ENCODE data around the gene UPK3BL2.
A peak's percentile ranks its signal among the peaks of the same experiment; 100 is the strongest.
"Not testable (repeated sequence)": the region's sequence is repeated elsewhere in the genome, so short reads cannot be mapped to it uniquely, and the experiment has no call there.

Gene UPK3BL2, protein sequence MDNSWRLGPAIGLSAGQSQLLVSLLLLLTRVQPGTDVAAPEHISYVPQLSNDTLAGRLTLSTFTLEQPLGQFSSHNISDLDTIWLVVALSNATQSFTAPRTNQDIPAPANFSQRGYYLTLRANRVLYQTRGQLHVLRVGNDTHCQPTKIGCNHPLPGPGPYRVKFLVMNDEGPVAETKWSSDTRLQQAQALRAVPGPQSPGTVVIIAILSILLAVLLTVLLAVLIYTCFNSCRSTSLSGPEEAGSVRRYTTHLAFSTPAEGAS

DNA sequence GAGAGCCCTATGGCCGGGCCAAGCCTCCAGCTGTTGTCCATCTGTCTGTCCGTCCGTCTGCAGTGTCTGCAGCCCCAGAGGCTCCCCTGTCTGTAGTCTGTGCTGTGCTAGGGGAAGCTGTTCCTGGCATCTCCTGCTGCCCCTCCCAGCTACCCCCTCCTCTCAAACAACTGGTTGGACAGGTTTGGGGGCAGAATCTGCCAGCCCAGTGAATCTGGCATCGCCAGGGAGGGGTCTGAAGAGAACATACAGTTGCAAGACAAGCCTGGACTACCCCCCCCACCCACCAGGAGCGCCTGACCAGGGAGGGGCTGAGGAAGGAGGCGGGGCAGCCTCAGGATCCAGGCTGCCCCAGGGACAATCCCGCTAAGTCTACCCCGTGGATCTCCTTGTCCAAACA, at the start of gene UPK3BL2:
TSS of gene UPK3BL2 (minus strand) at position 101 of the 400 bp plus-strand sequence. CDS start at position 41, 60 bp downstream.
- DNase-seq (ENCODE audit: low read depth), result not testable (repeated sequence)

DNA sequence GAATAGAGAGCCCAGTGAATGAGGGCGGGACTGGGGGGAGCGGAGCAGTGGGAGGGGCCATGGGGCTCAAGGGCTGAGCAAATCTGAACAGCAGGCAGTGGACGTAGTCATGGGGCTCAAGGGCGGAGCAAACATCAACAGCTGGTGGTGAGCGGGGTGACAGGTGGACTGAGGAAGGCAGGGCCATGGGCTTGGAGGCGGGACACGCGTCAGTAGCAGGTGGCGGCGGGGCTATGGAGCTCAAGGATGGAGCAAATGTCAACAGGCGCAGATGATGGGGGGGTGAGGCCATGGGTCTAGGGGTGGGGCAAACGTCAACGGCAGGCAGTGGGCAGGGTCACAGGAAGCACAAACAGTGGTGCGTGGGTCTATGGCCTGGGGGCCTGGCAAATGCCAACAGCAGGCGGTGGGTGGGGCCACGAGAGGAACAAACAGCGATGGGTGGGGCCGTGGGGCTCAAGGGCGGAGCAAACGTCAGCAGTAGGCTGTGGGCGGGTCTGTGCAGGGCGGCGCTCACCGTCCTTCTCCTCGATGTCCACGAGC, 49.1 kb upstream of the UPK3BL2 start:
- DNase-seq (ENCODE audit: low read depth), result not testable (repeated sequence)

DNA sequence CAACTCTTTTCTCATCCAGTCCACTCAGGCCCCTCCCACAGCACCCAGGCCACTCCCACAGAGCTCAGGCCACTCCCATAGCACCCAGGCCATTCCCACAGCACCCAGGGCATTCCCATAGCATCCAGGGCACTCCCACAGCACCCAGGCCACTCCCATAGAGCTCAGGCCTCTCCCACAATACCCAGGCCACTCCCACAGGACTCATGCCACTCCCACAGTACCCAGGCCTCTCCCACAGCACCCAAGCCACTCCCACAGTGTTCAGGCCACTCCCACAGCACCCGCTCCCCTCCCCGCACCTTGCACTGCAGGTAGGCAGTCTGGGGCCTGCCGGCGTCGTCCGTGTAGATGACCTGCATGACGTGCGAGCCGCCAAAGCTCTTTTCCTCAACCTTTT, 46.4 kb upstream of the UPK3BL2 start:
- not testable (repeated sequence) for DNase-seq (ENCODE audit: low read depth)

DNA sequence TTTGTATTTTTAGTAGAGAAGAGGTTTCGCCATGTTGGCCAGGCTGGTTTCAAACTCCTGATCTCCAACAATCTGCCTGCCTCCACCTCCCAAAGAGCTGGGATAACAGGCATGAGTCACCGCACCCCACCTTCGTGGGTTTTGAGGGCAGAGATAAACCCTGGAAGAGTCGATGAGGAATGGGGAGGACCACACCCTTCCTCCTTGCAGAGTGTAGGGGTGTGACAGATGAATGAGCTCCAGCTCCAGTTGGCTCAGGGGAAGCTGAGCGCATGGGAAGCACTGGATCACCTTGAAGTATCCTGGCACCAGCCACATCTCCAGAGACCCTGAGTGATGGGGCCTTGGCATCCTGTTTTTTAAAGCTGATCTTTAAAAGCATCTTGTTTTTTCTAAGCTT, 40.0 kb upstream of the UPK3BL2 start:
- DNase-seq (ENCODE audit: low read depth), result not testable (repeated sequence)

DNA sequence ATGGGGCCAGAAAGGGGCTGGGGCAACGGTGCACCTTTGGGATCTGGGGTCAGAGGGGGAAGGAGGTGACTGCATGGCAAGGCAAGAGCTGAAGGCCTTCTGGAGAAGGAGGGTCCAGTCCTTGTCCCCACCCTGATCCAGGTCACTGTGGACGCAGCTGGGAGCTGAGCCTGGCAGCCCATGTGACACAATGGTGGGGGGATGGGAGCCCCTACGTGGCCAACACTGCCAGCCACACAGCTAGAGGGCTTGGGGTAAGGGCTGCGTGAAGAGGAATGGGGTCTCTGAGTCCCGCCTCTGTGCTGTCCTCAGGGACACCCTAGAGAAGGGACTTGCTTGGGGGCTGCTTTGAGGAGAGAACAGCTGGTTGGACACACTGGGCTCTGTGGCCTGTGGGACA, 38.2 kb upstream of the UPK3BL2 start:
- DNase-seq (ENCODE audit: low read depth), result not testable (repeated sequence)

DNA sequence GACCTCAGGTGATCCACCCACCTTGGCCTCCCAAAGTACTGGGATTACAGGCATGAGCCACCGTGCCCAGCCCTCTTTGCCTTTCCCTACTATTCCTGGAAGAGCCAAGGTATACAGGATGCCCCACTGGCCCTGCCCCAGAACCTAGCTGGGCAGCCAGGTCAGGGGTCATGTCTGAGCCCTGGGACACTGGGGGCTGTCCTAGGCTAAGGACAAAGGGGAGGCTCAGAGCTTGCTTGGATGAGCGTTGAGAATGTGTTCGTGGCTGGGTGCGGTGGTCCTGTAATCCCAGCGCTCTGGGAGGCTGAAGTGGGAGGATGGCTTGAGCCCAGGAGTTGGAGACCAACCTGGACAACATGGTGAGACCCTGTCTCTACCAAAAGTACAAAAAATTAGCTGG, 35.0 kb upstream of the UPK3BL2 start:
- not testable (repeated sequence) for DNase-seq (ENCODE audit: low read depth)

DNA sequence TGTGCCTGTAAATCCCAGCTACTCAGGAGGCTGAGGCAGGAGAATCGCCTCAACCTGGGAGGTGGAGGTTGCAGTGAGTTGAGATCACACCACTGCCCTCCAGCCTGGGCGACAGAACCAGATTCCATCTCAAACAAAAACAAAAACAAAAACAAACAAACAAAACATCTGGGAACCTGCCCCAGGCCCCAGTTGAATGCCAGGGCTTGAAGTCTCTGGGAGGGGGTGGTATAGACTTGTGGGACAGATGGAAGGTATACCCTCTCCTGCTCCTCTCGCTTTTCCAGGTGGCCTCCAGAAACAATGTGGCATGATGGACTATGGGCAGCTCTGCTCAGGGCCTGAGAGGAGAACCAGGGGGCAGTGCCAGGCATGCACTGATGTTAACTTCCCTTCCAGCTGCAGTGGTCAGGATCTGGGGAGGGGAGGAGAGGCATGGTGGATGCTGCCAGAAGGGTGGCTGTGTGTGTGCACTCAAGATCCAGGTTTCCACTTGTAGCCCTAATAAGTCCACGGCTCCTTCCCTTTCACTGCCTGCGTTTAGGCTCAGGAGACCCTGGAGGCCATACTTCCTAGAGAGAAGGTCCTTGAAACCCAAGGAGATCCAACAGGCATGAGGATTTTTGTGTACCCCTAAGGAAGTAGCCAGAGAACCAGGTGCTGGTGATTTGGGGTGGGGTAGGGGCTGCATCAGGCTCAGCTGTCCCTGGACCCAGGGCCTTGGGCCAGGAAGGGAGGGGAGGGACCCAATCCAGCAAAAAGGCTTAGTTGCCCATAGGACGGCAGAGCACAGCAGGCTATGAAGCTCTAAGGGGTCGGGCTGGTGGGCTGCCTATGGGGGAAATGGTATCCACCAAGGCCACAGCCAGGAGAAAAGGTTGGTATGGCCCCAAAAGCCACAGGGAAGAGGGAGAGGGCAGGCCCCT, 34.1 kb upstream of the UPK3BL2 start:
- DNase-seq (ENCODE audit: low read depth), result not testable (repeated sequence)

DNA sequence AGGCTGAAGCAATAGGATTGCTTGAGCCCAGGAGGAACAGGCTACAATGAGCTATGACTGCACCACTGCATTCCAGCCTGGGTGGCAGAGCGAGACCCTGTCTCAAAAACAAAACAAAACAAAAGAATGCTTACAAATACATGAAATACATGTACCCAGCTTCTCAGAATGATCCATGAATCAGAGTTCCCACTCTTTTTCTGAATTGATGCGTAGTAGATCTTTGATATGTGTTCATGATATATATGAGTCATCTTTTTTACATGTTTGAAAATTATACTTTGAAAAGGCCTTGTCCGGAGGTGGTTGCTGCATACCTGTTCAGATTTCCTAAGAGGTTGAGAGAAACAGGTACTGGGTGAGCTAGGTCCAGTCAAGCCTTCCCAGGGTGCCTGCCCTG, 32.9 kb upstream of the UPK3BL2 start:
- DNase-seq (ENCODE audit: low read depth), result not testable (repeated sequence)

DNA sequence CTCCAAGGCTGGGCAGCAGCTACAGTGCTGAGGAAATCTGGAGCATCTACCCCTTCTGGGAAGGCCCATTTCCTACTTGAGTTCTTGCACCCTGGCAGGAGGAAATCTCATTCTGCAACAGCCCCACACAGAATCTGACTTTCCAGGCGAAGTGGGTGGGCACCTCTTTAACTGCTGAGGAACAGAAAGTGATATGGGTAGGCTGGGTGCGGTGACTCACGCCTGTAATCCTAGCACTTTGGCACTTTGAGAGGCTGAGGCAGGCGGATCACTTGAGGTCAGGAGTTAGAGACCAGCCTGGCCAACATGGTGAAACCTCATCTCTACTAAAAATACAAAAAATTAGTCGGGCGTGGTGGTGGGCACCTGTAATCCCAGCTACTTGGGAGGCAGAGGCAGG, 31.1 kb upstream of the UPK3BL2 start:
- not testable (repeated sequence) for DNase-seq (ENCODE audit: low read depth)

DNA sequence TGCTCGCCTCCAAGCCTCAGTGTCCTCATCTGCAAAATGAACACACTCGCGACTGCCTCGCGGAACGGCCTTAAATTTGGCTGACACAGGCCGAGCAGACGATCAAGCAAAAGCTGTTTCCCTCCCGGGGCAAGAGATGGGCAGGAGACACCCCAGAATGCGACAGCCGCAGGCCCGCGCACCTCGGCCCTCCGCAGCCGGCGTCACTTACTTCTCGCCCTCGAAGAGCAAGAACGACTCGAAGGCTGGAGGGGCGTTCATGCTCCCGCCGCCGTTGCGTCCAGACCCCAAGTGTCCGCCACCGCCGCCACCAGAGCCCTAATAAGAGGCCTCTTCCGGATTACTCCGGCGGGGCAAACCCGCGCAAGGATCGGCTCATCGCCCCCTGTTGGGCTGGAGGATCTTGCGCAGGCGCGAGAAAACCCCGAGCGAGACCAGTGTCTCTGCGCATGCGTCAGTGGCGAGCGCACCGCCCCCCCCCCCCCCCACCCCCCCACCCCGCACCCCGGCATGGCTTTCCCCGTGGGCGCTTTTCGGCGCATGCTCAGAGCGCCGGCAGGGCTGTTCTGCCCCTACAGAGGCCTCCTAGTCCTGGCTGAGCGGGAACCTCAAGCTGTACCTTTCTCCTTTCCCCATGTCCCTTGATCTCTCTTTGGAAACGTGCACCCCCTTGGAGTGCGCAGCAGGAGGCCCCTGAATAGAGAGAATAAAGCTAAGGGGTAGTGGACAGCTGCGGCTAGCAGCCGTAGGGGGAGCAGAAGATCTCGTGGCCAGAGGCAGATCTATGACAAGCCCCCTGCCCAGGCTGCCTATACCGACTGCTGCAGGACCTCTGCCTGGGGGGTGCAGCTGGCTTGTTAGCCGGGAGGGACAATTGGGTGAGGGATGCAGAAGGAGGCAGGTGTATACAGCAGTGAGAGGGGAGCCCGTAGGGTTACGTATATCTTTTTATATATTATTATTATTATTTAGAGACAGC, 29.1 kb upstream of the UPK3BL2 start, which contains the start of gene POLR2J3:
TSS of gene POLR2J3 (minus strand) at position 323 of the 979 bp plus-strand sequence. CDS start at position 261, 62 bp downstream.
- peak; percentile 100 for DNase-seq (ENCODE audit: low read depth)

DNA sequence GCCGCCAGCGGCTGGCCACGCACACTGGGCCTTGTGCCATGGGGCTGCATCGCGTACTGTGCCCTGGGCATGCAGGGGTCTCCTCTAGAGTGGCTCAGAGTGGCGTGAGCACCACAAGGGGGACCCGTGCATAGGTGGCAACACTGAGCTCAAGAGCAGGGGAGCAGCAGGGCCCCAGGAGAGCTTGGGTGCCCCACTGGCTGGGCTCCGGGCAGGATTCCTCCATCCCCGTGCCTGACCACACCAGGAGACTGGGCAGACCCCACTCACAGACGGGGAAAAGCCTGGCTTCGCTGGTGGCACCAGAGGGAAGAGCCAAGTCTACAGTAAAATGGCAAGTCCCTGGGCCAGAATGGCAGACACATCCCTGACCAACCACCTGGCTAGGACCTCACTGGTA, 25.1 kb upstream of the UPK3BL2 start:
- DNase-seq (ENCODE audit: low read depth), result not testable (repeated sequence)

DNA sequence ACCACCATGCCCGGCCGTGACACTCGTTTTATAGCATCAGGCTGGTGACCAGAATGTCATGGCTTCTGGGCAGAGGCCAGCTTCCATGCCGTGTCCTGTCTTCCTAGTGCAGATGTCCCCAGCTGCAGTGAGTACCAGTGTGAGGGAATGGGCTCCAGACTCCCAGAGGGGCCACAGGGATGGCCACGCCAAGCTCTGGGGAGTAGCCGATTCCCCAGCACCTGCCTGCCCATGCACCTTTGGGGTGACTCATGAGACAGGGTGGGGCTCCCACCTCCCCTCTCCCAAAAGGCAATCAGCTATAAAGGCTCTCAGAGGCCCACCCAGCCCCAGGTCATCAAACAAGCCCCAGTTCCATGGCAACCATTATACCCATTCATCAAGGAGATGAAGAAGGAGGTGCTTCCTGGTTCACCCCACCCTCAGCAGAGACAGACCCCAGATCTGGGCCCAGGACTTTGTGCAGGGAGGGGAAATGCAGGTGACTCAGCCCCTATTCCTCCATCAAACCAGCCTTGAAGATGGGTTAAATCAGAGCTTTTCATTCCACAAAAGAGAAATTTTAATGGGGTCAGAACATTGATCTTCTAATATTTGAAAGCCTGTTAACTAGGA, 7.4 kb upstream of the UPK3BL2 start, which contains the start of gene SPDYE2:
TSS of gene SPDYE2 (plus strand) at position 419 of the 615 bp plus-strand sequence. CDS start 2,030 bp downstream, outside the sequence.
- not testable (repeated sequence) for DNase-seq (ENCODE audit: low read depth)

DNA sequence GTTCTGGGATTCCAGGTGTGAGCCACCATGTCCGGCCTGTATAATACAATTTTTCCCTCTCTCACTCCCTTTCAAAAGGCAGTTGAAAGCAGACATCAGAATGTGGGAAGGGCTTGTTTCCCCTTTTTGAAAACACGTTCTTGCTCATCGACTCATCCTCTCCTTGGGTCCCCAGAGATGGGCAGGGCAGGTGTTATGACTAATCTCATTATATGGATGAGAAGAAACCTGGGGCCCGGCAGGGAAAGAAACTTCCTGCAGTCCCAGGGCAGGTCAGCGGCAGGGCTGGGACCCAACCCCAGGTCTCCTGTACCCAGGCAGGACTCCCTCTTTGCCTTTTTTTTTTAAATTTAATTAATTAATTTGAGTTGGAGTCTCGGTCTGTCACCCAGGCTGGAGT, 2.9 kb upstream of the UPK3BL2 start:
- DNase-seq (ENCODE audit: low read depth), result not testable (repeated sequence)

DNA sequence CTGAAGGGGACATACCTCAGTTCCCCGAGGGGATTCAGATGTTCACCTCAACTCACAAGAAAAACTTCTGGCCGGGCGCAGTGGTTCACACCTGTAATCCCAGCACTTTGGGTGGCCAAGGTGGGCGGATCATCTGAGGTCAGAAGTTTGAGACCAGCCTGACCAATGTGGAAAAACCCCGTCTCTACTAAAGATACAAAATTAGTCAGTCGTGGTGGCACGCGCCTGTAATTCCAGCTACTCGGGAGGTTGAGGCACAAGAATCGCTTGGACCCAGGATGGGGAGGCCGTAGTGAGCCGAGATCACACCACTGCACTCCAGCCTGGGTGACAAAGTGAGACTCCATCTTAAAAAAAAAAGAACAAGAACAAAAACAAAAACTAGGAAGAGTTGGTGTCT, 1.8 kb upstream of the UPK3BL2 start:
- not testable (repeated sequence) for DNase-seq (ENCODE audit: low read depth)

DNA sequence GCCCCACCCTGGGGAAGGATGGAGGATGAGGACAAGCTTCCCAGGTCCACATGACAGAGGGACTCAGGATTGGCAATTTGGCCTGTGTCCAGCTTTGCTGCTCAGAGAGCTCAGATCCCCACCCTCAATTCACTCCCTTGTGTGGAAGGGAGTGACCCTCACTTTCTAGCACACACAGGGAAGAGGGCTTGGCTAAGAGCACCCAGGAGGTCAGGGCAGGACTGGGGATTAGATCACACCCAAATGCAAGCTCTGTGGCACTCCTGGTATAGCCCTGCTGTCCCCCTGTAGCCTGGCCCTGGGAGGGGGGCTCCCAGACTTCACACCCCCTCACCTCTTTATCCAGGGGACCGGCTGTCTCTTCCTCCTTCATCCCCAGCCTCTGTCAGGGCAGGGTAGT, 876 bp upstream of the UPK3BL2 start:
- DNase-seq (ENCODE audit: low read depth), result not testable (repeated sequence)

DNA sequence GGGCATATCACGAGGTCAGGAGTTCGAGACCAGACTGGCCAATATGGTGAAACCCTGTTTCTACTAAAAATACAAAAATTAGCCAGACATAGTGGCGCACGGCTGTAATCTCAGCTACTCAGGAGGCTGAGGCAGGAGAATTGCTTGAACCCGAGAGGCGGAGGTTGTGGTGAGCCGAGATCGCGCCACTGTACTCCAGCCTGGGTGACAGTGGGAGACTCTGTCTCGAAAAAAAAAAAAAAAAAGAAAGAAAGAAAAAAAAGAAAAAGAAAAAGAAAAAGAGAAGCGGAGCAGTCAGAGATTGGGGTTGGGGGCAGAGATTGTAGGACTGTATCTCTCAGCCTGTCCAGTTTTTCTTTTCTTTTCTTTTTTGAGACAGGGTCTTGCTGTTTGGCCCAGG, 725 bp downstream of the UPK3BL2 start:
- DNase-seq (ENCODE audit: low read depth), result not testable (repeated sequence)

DNA sequence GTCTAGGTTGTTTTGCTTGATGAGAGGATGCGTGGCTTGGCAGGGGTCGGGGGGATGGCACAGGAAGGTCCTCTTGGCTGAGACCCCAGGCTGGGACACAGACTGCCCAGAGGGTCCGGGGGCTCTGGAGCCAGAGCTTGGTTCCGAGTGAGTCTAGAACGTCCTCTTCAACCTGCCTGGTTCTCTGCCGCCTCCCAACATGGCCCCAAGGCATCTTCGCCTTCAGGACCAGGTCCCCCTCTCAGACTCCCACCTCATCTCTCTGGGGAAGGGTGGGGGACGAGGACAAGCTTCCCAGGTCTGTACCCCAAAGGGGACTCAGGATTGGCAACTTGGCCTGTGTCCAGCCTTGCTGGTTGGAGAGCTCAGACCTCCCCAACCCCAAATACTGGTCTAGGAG, 1.4 kb downstream of the UPK3BL2 start:
- DNase-seq (ENCODE audit: low read depth), result not testable (repeated sequence)

DNA sequence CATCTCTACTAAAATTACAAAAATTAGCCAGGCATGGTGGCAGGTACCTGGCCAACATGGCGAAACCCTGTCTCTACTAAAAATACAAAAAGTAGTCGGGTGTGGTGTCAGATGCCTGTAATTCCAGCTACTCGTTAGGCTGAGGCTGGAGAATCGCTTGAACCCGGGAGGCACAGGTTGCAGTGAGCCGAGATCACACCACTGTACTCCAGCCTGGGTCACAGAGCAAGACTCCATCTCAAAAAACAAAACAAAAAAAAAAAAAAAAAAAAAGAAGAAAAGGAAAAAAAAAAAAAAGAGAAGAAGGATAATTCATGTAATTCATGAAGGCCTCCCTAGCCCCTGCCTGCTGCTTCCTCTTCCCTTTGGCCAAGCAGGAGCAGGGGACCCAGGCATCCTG, 2.9 kb downstream of the UPK3BL2 start:
- not testable (repeated sequence) for DNase-seq (ENCODE audit: low read depth)

DNA sequence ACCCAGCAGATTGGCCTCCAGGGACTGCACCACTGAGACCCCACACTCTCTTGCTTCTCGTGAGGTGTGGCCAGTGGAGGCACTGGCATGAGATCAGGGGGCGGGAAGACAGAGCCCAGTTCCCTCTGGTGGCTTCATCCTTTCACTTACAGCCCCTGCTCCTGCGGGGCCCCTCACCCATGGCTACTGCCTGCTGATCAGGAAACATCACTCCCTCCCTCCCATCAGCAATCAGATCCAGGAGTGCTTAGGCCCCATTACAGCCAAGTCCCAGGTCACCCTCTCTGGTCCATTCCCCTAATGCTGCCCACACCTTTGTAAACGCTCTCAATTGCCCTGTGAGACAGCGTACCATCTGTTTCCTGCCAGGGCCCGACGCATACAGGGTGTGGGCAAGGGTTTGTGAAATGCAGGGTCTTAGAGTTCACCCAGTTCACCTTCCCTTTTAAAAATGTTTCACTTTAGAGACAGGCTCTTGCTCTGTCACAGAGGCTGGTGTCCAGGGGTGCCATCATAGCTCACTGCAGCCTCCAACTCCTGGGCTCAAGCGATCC, 8.4 kb downstream of the UPK3BL2 start:
- not testable (repeated sequence) for DNase-seq (ENCODE audit: low read depth)

DNA sequence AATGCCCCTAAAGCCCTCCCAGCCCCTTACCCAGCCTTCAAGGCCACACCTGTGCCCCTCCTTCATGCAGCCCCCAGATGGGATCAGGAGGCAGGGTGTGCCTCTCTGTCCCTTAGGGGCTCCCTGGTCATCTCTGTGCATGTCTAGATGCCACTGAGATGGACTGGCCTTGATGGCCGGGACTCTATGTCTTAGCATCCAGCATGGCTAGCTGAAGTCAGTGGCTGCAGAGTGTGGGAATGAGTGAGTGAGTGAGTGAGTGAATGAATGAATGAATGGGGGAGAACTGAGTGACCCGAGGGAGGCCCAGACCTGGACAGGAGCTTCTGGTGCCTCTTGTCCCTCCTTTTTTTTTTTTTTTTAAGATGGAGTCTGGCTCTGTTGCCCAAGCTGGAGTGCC, 11.4 kb downstream of the UPK3BL2 start:
- not testable (repeated sequence) for DNase-seq (ENCODE audit: low read depth)

Data from stimulated activated CD8-positive, alpha-beta memory T cell treated with anti-CD3 and anti-CD28 coated beads, Interleukin-15, amount 100 ng/mL, for 24 hours (primary cell).